GDM1 (cell line): ENCODE results near the gene GTF3C2.
A peak's percentile ranks its signal among the peaks of the same experiment; 100 is the strongest.

Experiments
- DNase-seq: peaks from one replicate; lab custom pipeline; 2025; lab: John Stamatoyannopoulos, UW

The GTF3C2 gene

GRCh38 chr2:27356382-27357181 lies at the start of gene GTF3C2:
GTF3C2 (minus strand) TSS chr2:27356764; CDS start chr2:27343554, 13,210 bp downstream.
- DNase-seq = peak; percentile 84

GRCh38 chr2:27400348-27401135 lies 44.0 kb upstream of the GTF3C2 start:
- no peak for DNase-seq

- no peak for DNase-seq
These were observed 42.4 kb upstream of the GTF3C2 start for GRCh38 chr2:27398962-27399361.

GRCh38 chr2:27393225-27393624 lies 36.7 kb upstream of the GTF3C2 start:
- no peak for DNase-seq

GRCh38 chr2:27390822-27391679 lies 34.5 kb upstream of the GTF3C2 start:
- no peak for DNase-seq

- DNase-seq = no peak
These were observed 25.1 kb upstream of the GTF3C2 start for GRCh38 chr2:27381577-27382181.

GRCh38 chr2:27380626-27381545 lies 24.3 kb upstream of the GTF3C2 start, which contains the start of gene ZNF513:
ZNF513 (minus strand) TSS chr2:27380734; CDS start chr2:27380526, 208 bp downstream.
- DNase-seq = peak; percentile 89

GRCh38 chr2:27379836-27380625 lies 23.5 kb upstream of the GTF3C2 start:
- no peak for DNase-seq

GRCh38 chr2:27379383-27379835 lies 22.8 kb upstream of the GTF3C2 start:
- DNase-seq = no peak

- DNase-seq = no peak
These were observed 22.3 kb upstream of the GTF3C2 start for GRCh38 chr2:27378809-27379290.

GRCh38 chr2:27378096-27378808 lies 21.7 kb upstream of the GTF3C2 start:
- no peak for DNase-seq

- DNase-seq = no peak
These were observed 21.1 kb upstream of the GTF3C2 start for GRCh38 chr2:27377618-27378095.

- no peak for DNase-seq
These were observed 20.5 kb upstream of the GTF3C2 start for GRCh38 chr2:27376866-27377617.

GRCh38 chr2:27376151-27376865 lies 19.7 kb upstream of the GTF3C2 start:
- DNase-seq = no peak

- no peak for DNase-seq
These were observed 19.0 kb upstream of the GTF3C2 start for GRCh38 chr2:27375513-27376099.

GRCh38 chr2:27373567-27373966 lies 17.0 kb upstream of the GTF3C2 start:
- DNase-seq = no peak

- no peak for DNase-seq
These were observed 16.4 kb upstream of the GTF3C2 start for GRCh38 chr2:27372937-27373336.
